ENCODE results near the gene HS3ST4.

DNA sequence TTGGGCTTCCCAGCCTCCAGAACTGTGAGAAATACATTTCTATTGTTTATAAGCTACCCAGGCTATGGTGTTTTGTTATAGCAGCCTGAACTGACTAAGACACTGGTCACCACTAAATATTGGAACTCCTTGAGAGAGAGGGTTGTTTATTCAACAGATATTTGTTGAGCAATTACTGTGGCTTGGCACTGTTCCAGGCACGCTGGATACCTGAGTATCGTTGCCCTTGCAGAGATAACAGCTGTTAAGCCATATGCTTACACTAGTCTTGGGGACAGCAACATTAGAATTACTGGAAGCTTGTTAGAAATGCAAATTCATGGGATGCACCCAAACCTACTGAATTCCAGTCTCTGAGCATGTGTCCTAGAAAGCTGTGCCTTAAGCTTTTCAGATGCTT lies 230.7 kb downstream of the HS3ST4 start:
- no peak for TF ChIP-seq EZH2phosphoT487 (IDR thresholded peaks at IDR 0.05; ENCODE audit: unreplicated experiment)
- TF ChIP-seq, protein P1, sequence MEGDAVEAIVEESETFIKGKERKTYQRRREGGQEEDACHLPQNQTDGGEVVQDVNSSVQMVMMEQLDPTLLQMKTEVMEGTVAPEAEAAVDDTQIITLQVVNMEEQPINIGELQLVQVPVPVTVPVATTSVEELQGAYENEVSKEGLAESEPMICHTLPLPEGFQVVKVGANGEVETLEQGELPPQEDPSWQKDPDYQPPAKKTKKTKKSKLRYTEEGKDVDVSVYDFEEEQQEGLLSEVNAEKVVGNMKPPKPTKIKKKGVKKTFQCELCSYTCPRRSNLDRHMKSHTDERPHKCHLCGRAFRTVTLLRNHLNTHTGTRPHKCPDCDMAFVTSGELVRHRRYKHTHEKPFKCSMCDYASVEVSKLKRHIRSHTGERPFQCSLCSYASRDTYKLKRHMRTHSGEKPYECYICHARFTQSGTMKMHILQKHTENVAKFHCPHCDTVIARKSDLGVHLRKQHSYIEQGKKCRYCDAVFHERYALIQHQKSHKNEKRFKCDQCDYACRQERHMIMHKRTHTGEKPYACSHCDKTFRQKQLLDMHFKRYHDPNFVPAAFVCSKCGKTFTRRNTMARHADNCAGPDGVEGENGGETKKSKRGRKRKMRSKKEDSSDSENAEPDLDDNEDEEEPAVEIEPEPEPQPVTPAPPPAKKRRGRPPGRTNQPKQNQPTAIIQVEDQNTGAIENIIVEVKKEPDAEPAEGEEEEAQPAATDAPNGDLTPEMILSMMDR (conservative IDR thresholded peaks at IDR 0.05; ENCODE audit: low read depth in 2 of 2), result no peak
- no peak for TF ChIP-seq JUNB (IDR thresholded peaks at IDR 0.05; ENCODE audit: unreplicated experiment)
- TF ChIP-seq, protein P2, sequence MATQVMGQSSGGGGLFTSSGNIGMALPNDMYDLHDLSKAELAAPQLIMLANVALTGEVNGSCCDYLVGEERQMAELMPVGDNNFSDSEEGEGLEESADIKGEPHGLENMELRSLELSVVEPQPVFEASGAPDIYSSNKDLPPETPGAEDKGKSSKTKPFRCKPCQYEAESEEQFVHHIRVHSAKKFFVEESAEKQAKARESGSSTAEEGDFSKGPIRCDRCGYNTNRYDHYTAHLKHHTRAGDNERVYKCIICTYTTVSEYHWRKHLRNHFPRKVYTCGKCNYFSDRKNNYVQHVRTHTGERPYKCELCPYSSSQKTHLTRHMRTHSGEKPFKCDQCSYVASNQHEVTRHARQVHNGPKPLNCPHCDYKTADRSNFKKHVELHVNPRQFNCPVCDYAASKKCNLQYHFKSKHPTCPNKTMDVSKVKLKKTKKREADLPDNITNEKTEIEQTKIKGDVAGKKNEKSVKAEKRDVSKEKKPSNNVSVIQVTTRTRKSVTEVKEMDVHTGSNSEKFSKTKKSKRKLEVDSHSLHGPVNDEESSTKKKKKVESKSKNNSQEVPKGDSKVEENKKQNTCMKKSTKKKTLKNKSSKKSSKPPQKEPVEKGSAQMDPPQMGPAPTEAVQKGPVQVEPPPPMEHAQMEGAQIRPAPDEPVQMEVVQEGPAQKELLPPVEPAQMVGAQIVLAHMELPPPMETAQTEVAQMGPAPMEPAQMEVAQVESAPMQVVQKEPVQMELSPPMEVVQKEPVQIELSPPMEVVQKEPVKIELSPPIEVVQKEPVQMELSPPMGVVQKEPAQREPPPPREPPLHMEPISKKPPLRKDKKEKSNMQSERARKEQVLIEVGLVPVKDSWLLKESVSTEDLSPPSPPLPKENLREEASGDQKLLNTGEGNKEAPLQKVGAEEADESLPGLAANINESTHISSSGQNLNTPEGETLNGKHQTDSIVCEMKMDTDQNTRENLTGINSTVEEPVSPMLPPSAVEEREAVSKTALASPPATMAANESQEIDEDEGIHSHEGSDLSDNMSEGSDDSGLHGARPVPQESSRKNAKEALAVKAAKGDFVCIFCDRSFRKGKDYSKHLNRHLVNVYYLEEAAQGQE (IDR thresholded peaks at IDR 0.05; ENCODE audit: unreplicated experiment), result no peak
- no peak for TF ChIP-seq CREB1 (CRISPR knock-in tag; IDR thresholded peaks at IDR 0.05; ENCODE audit: low read depth)
- TF ChIP-seq, protein P3, sequence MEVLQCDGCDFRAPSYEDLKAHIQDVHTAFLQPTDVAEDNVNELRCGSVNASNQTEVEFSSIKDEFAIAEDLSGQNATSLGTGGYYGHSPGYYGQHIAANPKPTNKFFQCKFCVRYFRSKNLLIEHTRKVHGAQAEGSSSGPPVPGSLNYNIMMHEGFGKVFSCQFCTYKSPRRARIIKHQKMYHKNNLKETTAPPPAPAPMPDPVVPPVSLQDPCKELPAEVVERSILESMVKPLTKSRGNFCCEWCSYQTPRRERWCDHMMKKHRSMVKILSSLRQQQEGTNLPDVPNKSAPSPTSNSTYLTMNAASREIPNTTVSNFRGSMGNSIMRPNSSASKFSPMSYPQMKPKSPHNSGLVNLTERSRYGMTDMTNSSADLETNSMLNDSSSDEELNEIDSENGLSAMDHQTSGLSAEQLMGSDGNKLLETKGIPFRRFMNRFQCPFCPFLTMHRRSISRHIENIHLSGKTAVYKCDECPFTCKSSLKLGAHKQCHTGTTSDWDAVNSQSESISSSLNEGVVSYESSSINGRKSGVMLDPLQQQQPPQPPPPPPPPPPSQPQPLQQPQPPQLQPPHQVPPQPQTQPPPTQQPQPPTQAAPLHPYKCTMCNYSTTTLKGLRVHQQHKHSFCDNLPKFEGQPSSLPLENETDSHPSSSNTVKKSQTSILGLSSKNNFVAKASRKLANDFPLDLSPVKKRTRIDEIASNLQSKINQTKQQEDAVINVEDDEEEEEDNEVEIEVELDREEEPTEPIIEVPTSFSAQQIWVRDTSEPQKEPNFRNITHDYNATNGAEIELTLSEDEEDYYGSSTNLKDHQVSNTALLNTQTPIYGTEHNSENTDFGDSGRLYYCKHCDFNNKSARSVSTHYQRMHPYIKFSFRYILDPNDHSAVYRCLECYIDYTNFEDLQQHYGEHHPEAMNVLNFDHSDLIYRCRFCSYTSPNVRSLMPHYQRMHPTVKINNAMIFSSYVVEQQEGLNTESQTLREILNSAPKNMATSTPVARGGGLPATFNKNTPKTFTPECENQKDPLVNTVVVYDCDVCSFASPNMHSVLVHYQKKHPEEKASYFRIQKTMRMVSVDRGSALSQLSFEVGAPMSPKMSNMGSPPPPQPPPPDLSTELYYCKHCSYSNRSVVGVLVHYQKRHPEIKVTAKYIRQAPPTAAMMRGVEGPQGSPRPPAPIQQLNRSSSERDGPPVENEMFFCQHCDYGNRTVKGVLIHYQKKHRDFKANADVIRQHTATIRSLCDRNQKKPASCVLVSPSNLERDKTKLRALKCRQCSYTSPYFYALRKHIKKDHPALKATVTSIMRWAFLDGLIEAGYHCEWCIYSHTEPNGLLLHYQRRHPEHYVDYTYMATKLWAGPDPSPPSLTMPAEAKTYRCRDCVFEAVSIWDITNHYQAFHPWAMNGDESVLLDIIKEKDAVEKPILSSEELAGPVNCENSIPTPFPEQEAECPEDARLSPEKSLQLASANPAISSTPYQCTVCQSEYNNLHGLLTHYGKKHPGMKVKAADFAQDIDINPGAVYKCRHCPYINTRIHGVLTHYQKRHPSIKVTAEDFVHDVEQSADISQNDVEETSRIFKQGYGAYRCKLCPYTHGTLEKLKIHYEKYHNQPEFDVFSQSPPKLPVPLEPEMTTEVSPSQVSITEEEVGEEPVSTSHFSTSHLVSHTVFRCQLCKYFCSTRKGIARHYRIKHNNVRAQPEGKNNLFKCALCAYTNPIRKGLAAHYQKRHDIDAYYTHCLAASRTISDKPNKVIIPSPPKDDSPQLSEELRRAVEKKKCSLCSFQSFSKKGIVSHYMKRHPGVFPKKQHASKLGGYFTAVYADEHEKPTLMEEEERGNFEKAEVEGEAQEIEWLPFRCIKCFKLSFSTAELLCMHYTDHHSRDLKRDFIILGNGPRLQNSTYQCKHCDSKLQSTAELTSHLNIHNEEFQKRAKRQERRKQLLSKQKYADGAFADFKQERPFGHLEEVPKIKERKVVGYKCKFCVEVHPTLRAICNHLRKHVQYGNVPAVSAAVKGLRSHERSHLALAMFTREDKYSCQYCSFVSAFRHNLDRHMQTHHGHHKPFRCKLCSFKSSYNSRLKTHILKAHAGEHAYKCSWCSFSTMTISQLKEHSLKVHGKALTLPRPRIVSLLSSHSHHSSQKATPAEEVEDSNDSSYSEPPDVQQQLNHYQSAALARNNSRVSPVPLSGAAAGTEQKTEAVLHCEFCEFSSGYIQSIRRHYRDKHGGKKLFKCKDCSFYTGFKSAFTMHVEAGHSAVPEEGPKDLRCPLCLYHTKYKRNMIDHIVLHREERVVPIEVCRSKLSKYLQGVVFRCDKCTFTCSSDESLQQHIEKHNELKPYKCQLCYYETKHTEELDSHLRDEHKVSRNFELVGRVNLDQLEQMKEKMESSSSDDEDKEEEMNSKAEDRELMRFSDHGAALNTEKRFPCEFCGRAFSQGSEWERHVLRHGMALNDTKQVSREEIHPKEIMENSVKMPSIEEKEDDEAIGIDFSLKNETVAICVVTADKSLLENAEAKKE (CRISPR knock-in tag; IDR thresholded peaks at IDR 0.05), result no peak
